ENCODE measurements around the gene APMAP.
A peak's percentile ranks its signal among the peaks of the same experiment; 100 is the strongest.

APMAP gene, protein sequence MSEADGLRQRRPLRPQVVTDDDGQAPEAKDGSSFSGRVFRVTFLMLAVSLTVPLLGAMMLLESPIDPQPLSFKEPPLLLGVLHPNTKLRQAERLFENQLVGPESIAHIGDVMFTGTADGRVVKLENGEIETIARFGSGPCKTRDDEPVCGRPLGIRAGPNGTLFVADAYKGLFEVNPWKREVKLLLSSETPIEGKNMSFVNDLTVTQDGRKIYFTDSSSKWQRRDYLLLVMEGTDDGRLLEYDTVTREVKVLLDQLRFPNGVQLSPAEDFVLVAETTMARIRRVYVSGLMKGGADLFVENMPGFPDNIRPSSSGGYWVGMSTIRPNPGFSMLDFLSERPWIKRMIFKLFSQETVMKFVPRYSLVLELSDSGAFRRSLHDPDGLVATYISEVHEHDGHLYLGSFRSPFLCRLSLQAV

DNA sequence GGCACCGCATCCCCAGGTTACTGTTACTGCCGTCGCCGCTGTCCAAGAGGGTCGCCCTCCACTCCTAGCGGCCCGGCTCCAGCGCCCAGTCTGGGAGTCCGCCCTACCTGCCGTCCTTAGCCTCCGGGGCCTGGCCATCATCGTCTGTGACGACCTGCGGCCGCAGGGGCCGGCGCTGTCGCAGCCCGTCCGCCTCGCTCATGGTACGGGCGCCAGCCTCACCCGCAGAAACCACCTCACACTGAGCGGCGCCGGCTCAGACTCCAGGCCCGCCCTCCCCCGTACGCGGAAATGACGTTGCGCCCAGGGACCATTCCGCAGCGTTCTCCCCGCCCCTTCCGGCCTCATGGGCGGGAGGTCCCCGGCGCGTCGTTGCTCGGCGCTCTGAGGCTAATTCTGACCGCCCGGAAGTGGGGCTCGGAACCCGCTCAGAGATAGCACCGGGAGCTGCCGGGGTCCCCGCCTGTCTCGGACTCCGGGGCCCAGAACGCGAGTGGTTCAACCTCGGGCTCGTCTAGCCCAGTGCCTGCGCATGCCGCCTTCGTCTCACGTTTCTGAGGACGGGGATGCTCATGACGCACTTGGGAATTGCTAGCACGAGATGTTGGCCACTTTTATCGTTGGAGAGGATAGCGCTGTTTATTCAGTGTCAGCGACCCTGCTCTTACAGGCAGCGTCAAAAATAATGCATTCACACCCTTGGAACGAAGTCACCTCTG lies at the start of gene APMAP:
Gene APMAP, minus strand, starts transcription at position 265 of the 719 bp plus-strand sequence. Its CDS starts 63 bp downstream, at position 202.
- Histone ChIP-seq H3K9me3 (no peaks in the 10 kb centered on the region), H3K4me3 (peak within 1 kb of the TSS; percentile 91), H3K4me1 (peaks cover 81% of the 10 kb centered on the region), H3K27me3 (no peaks in the 10 kb centered on the region), H3K4me2 (peak within 1 kb of the TSS; percentile 95), H4K20me1 (peaks cover 18% of the 10 kb centered on the region), H3K36me3 (0 out of 2 replicates have a peak, but pooled peaks cover 4% of the 10 kb centered on the region), H3K9ac (peak within 1 kb of the TSS; percentile 90), H3K27ac (peak within 1 kb of the TSS; percentile 87)
- no peak for TF ChIP-seq Cebpa-rat (IDR thresholded peaks at IDR 0.05)

DNA sequence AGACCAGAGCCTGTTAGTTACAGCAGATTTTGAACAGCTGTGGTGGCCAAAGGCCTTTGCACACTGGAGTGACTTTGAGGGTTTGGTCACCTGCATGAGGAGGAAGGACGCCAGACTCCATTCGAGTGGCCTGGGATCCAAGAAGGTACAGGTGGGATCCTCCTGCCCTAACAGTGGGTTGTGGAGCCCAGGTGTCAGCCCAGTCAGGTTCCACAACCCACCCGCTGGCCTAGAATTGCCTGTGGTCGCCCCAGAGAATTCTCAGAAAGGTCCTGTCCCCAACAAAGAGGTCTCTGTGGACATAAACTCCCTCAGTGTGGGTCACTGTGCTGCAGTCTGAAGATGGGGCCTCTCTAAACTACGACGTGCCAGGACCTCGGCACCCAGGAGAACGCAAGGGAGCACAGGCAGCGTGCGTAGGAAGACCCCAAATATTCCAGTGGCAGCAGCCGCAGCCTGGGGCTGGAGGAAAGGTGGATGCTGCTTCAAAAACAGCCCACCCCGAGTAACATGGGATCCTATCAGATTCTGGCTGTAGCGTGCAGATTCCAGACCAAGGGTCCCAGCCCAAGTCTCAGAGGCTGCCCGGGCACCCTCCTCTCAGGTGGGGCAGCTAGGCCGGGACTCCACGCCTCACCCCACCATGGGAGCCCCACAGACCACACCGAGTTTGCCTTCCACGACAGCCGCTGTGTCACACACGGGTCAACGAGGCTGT lies 49.4 kb upstream of the APMAP start:
- H3K36me3 ChIP-seq, result peaks cover 11% of the 10 kb centered on the region
- H3K27me3 ChIP-seq, result no peaks in the 10 kb centered on the region
- H3K27ac ChIP-seq, result peak overlapping the region; percentile 88
- no peak for TF ChIP-seq Cebpa-rat (IDR thresholded peaks at IDR 0.05)
- peak overlapping the region; percentile 70 for H3K9ac ChIP-seq
- H3K4me1 ChIP-seq, result peaks cover 100% of the 10 kb centered on the region
- peak overlapping the region; percentile 43; the same call in 1 of the 2 replicates for H3K4me3 ChIP-seq
- H3K4me2 ChIP-seq, result peak overlapping the region; percentile 89
- peaks cover 7% of the 10 kb centered on the region; the same call in 1 of the 2 replicates for H4K20me1 ChIP-seq
- H3K9me3 ChIP-seq, result no peaks in the 10 kb centered on the region

DNA sequence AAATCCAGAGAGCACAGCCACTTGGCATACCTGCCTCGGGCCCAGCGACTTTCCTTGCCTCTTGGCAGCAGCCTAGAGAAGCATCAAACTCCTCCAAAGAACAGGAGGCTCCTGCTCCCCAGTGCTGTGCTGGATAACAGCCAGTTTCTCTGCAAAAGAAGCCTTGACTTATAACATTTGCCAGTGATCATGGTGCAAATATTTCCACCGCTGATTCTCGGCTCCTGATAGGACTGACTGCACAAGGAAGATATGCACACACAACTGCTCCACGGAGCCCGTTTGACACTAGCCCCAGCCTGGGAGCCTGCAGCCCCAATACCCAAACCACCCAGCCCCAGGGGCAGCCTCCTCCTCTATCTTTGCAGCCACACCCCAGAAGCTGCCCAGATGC lies 47.9 kb upstream of the APMAP start:
- Histone ChIP-seq H3K4me2 (peak overlapping the region; percentile 88), H3K27ac (peak overlapping the region; percentile 96), H3K9me3 (no peaks in the 10 kb centered on the region), H3K9ac (peak overlapping the region; percentile 28; the same call in 1 of the 2 replicates), H3K4me1 (peaks cover 99% of the 10 kb centered on the region), H3K36me3 (no peaks in the 10 kb centered on the region), H3K27me3 (no peaks in the 10 kb centered on the region), H4K20me1 (no peaks in the 10 kb centered on the region), H3K4me3 (no peak overlapping the region)
- TF ChIP-seq Cebpa-rat (IDR thresholded peaks at IDR 0.05), result no peak

DNA sequence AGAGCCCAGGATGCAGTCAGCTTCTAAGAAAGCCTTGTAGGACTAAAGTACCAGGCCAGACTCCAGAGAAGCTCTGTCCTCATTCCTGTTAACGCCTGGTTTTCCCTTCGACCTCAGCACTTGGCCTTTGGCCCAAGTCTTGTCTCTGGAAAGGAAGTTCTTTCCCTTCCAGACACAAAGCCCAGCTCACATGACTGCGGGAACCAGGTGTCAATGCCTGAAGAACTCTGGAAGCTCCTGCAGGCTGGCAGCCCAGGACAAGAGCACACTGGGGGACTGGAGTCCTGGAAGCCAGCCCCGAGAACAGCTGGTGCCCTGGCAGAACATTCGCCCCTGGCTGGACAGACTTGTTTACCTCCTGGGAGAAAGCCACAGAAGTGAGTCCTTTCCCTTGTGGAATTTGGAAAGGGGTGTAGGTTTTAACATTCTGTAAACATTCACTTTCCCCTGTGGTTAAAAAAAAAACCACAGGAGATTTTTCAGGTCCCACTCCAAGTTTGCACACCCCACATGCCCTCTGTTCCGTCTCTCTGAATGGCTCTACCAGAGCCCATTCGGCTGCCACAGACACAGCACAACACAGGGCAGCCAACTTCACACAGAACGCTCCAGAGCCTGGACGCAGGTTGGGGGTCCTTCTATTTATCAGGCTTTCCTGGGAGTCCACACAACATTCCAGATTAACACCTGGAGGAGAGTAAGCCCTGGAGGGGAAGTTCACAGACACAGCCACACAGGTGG lies 47.3 kb upstream of the APMAP start:
- H3K27me3 ChIP-seq, result no peaks in the 10 kb centered on the region
- no peak for TF ChIP-seq Cebpa-rat (IDR thresholded peaks at IDR 0.05)
- peak overlapping the region; percentile 28 for H3K9ac ChIP-seq
- no peak overlapping the region for H3K4me3 ChIP-seq
- peak overlapping the region; percentile 88 for H3K4me2 ChIP-seq
- H3K36me3 ChIP-seq, result no peaks in the 10 kb centered on the region
- peaks cover 99% of the 10 kb centered on the region for H3K4me1 ChIP-seq
- H3K27ac ChIP-seq, result peak overlapping the region; percentile 96
- no peaks in the 10 kb centered on the region for H3K9me3 ChIP-seq
- no peaks in the 10 kb centered on the region for H4K20me1 ChIP-seq

DNA sequence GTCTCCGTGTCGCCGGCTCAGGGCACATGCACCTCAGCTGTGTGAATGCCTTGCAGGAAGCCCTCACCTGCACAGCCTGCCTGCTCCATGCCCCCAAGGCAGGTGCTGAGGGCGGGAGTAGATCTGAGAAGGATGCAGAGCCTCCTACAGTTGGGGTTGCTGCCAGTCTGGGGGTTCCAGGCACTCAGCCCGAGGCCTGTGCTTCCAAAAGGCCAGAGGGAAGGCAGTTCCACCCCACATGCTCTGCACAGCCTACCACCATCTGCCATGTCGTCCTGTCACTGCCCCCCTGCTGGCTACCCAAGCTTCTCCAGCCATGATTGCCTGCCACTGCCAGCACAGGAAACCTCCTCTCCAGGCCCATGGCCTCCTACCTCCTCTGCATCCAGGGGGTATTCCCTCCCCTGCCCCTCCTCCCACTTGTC lies 46.1 kb upstream of the APMAP start:
- H4K20me1 ChIP-seq, result no peaks in the 10 kb centered on the region
- TF ChIP-seq Cebpa-rat (IDR thresholded peaks at IDR 0.05), result no peak
- no peaks in the 10 kb centered on the region for H3K9me3 ChIP-seq
- H3K4me2 ChIP-seq, result peak overlapping the region; percentile 88
- peak overlapping the region; percentile 83; the same call in 1 of the 2 replicates for H3K9ac ChIP-seq
- no peak overlapping the region for H3K4me3 ChIP-seq
- peak overlapping the region; percentile 96 for H3K27ac ChIP-seq
- H3K36me3 ChIP-seq, result no peaks in the 10 kb centered on the region
- peaks cover 99% of the 10 kb centered on the region for H3K4me1 ChIP-seq
- H3K27me3 ChIP-seq, result no peaks in the 10 kb centered on the region

DNA sequence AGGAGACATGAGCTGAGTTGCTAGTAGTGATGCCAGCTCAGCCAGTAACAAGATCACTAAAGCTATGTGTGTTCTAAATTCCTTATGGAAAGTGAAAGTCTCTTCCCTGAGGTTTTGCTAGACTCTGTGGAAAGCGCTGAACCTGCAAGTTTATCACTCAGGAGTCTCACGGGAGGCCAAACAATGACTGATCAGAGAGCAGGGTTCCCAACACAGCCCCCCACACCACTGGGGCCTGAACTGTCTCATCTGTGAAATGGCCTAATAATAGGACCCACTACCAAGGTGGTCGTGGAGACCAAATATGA lies 45.5 kb upstream of the APMAP start:
- H3K36me3 ChIP-seq, result peaks cover under 1% of the 10 kb centered on the region; the same call in 1 of the 2 replicates
- H3K4me1 ChIP-seq, result peaks cover 99% of the 10 kb centered on the region
- peak overlapping the region; percentile 88 for H3K4me2 ChIP-seq
- peak overlapping the region; percentile 83 for H3K9ac ChIP-seq
- H3K9me3 ChIP-seq, result no peaks in the 10 kb centered on the region
- H4K20me1 ChIP-seq, result no peaks in the 10 kb centered on the region
- TF ChIP-seq Cebpa-rat (IDR thresholded peaks at IDR 0.05), result no peak
- H3K27ac ChIP-seq, result peak overlapping the region; percentile 96
- no peaks in the 10 kb centered on the region for H3K27me3 ChIP-seq
- H3K4me3 ChIP-seq, result 0 out of 2 replicates have a peak overlapping the region, but pooled peaks have one; percentile 16

DNA sequence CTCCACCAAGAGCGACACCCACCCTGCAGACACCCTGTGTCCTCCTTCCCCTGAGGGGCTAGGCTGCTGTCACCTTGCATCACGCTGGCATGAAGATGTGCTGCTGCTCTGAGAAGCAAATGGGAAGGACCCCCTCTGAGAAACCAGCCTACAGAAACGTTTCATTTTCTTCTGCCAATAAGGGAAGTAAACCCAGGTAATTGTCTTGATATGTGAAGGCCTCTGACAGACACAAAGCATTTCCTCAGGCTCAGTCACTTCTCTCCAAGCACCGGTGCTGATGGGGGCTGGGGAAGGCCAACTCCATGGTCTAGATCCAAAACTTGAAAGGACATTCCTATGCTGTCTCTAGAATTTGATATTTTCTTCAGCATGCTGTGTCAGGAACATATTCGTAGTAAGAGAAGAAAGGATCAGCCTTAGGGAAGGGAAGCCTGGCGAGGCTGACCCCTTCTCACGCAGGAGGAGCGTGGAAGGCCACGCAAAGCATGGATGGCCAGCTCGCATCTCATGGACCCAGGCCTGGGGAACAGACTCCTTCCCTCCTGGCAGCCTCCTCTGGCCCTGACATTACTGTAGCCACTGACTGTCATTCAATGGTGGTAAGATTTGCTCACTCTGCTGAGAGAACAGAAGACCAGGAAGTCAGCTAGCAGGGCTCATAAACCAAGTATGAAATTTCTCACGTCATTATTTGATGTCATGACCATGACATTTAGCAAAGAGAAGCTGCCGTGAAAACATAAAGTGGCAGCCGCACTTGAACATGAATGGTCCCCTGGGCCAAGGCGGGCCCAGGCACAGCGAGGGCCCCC lies 44.9 kb upstream of the APMAP start:
- peaks cover 99% of the 10 kb centered on the region for H3K4me1 ChIP-seq
- TF ChIP-seq Cebpa-rat (IDR thresholded peaks at IDR 0.05), result no peak
- H3K9me3 ChIP-seq, result no peaks in the 10 kb centered on the region
- peak overlapping the region; percentile 88 for H3K4me2 ChIP-seq
- H4K20me1 ChIP-seq, result no peaks in the 10 kb centered on the region
- H3K36me3 ChIP-seq, result peaks cover 6% of the 10 kb centered on the region
- peak overlapping the region; percentile 96 for H3K27ac ChIP-seq
- H3K27me3 ChIP-seq, result no peaks in the 10 kb centered on the region
- peak overlapping the region; percentile 59 for H3K4me3 ChIP-seq
- peak overlapping the region; percentile 83 for H3K9ac ChIP-seq

DNA sequence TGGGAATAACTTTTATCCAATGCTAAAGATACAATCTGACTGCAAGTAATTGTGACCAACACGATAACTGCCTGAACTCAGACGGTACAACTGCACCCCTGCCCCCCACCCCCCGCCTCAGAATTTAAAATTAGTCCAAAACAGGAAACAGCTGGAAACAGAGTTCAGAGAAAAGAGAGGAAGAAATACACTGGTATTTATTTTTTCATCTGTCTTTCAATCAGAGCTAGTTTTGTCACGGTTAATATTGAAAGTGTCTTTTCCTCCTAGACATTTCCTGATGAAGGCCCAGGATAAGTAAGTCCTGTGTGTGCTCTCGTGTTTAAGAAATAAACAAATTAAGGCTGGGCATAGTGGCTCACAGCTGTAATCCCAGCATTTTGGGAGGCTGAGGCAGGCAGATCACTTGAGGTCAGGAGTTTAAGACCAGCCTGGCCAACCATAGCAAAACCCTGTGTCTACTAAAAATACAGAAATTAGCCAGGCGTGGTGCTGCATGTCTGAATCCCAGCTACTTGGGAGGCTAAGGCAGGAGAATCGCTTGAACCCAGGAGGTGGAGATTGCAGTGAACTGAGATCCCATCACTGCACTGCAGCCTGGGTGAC lies 43.9 kb upstream of the APMAP start:
- H3K4me1 ChIP-seq, result peaks cover 91% of the 10 kb centered on the region
- H3K27ac ChIP-seq, result peak overlapping the region; percentile 96
- H3K4me3 ChIP-seq, result peak overlapping the region; percentile 59

More for the DNA sequence above, 43.9 kb upstream of the APMAP start:
- H3K36me3 ChIP-seq, result peaks cover 17% of the 10 kb centered on the region
- no peaks in the 10 kb centered on the region for H4K20me1 ChIP-seq
- no peaks in the 10 kb centered on the region for H3K27me3 ChIP-seq
- peak overlapping the region; percentile 83 for H3K9ac ChIP-seq
- H3K9me3 ChIP-seq, result no peaks in the 10 kb centered on the region
- TF ChIP-seq Cebpa-rat (IDR thresholded peaks at IDR 0.05), result no peak
- H3K4me2 ChIP-seq, result peak overlapping the region; percentile 88

All from BLaER1 (cell line).